Type B pancreatic cell (in vitro differentiated cells): ENCODE measurements around the gene SSRP1. TPM values are rescaled to one million over a fixed set of nuclear protein-coding genes. Genes with fewer than 3 reads are reported as not detected.
"Not testable (repeated sequence)": the region's sequence is repeated elsewhere in the genome, so short reads cannot be mapped to it uniquely, and the experiment has no call there.

ENCODE experiments used
- DNase-seq: peaks from one replicate; pipeline ENCODE4 v3.0.0; 2021; ENCODE audit warnings: mixed read lengths; ENCODE audit not compliant: unreplicated experiment; ENCODE audit errors: extremely low spot score
- H3K27ac Mint-ChIP-seq: 2 replicates; pipeline ENCODE4 v1.8.0; 2021; ENCODE audit warnings: mild to moderate bottlenecking, mixed read lengths
- H3K27me3 Mint-ChIP-seq: 2 replicates; pipeline ENCODE4 v1.8.0; 2021; ENCODE audit warnings: mixed read lengths
- H3K36me3 Mint-ChIP-seq: 2 replicates; pipeline ENCODE4 v1.8.0; 2021; ENCODE audit warnings: mixed read lengths
- H3K4me1 Mint-ChIP-seq: one replicate; pipeline ENCODE4 v1.8.0; 2021; ENCODE audit warnings: mixed read lengths; ENCODE audit not compliant: unreplicated experiment
- H3K4me3 Mint-ChIP-seq: 2 replicates; pipeline ENCODE4 v1.8.0; 2021; ENCODE audit warnings: mild to moderate bottlenecking, mixed read lengths
- H3K9me3 Mint-ChIP-seq: 2 replicates; pipeline ENCODE4 v1.8.0; 2021; ENCODE audit warnings: mixed read lengths
- total RNA-seq: library from RNA; stranded (reverse); gene quantifications from 2 replicates; pipeline ENCODE4 v1.2.1, GENCODE V29; 2021; ENCODE audit warnings: low replicate concordance
- TF ChIP-seq, protein P1 (sequence below): fragments of 200-600 bp; sonication (generic); conservative IDR thresholded peaks from 2 replicates; pipeline ENCODE4 v1.5.0; 2021; ENCODE audit warnings: antibody characterized with exemption, mild to moderate bottlenecking

SSRP1 gene
- total RNA-seq, 1 donor from 2014 or later, result 164 TPM

DNA sequence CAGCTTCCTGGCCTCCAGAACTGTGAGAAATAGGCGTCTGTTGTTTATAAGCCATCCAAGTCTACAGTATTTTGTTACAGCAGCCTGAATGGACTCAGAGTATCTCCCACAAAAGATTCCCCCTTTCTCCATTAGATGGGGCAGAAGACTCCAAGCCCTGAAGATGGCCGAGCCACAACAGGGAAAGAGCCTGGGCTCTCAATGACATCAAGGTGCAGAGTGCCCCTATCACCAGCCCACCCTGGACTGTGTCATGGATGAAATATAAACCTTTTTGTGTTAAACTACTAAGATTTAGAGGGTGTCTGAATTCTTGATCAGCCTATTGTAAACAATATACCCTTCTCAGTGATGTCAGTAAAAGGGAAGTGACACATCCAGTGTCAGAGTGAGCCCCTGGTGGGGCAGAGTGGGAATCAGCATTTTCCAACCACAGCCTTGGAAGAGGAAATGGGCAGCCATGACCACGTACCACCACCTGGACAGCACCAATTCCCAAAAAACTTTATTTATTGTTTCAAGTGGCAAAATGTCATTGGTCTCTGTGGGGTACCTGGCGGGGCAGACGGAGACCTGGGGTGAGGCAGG is 36.4 kb downstream of the SSRP1 start:
- TF ChIP-seq, protein P1, sequence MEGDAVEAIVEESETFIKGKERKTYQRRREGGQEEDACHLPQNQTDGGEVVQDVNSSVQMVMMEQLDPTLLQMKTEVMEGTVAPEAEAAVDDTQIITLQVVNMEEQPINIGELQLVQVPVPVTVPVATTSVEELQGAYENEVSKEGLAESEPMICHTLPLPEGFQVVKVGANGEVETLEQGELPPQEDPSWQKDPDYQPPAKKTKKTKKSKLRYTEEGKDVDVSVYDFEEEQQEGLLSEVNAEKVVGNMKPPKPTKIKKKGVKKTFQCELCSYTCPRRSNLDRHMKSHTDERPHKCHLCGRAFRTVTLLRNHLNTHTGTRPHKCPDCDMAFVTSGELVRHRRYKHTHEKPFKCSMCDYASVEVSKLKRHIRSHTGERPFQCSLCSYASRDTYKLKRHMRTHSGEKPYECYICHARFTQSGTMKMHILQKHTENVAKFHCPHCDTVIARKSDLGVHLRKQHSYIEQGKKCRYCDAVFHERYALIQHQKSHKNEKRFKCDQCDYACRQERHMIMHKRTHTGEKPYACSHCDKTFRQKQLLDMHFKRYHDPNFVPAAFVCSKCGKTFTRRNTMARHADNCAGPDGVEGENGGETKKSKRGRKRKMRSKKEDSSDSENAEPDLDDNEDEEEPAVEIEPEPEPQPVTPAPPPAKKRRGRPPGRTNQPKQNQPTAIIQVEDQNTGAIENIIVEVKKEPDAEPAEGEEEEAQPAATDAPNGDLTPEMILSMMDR, result no peak
- Mint-ChIP-seq H3K27ac (no peak overlapping the region), H3K36me3 (peaks cover 68% of the 10 kb centered on the region), H3K9me3 (peaks cover 5% of the 10 kb centered on the region), H3K4me1 (peaks cover 17% of the 10 kb centered on the region), H3K27me3 (no peaks in the 10 kb centered on the region), H3K4me3 (no peak overlapping the region)
- no peak for DNase-seq

DNA sequence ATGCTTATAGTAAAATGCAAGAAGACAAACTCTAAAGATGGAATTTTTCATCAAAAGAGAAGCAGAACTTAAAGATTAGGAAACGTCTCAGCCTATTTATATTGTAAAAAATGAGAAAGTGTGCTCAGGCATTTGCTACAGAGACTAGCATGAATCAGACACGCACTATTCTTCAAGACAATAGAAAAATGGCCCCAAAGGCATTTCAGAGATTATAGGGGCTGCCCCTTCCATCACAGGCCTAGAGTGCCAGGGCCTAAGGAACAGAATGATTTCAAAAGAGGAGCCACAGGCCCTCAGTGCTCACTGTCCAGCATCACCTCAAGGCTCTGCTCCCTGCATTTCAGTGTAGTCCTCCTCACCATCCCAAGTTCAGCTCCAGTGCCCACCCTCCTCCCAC is 38.5 kb downstream of the SSRP1 start:
- Mint-ChIP-seq H3K36me3 (peaks cover 55% of the 10 kb centered on the region), H3K27me3 (no peaks in the 10 kb centered on the region), H3K4me1 (peaks cover 11% of the 10 kb centered on the region), H3K4me3 (no peak overlapping the region), H3K9me3 (peaks cover 5% of the 10 kb centered on the region), H3K27ac (no peak overlapping the region)
- no peak for DNase-seq
- TF ChIP-seq, protein P1, result no peak

DNA sequence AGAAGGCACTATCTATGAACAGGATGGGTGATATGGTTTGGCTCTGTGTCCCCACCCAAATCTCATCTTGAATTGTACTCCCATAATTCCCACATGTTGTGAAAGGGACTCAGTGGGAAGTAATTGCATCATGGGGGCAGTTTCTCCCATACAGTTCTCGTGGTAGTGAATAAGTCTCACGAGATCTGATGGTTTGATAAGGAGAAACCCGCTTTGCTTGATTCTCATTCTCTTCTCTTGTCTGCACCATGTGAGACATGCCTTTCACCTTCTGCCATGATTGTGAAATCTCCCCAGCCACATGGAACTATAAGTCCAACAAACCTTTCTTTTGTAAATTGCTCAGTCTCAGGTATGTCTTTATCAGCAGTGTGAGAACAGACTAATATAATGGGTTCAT is 39.5 kb downstream of the SSRP1 start:
- not testable (repeated sequence) for H3K27ac Mint-ChIP-seq, H3K27me3 Mint-ChIP-seq, DNase-seq, H3K9me3 Mint-ChIP-seq, H3K4me3 Mint-ChIP-seq
- Mint-ChIP-seq H3K4me1 (peaks cover 11% of the 10 kb centered on the region), H3K36me3 (peaks cover 45% of the 10 kb centered on the region)

DNA sequence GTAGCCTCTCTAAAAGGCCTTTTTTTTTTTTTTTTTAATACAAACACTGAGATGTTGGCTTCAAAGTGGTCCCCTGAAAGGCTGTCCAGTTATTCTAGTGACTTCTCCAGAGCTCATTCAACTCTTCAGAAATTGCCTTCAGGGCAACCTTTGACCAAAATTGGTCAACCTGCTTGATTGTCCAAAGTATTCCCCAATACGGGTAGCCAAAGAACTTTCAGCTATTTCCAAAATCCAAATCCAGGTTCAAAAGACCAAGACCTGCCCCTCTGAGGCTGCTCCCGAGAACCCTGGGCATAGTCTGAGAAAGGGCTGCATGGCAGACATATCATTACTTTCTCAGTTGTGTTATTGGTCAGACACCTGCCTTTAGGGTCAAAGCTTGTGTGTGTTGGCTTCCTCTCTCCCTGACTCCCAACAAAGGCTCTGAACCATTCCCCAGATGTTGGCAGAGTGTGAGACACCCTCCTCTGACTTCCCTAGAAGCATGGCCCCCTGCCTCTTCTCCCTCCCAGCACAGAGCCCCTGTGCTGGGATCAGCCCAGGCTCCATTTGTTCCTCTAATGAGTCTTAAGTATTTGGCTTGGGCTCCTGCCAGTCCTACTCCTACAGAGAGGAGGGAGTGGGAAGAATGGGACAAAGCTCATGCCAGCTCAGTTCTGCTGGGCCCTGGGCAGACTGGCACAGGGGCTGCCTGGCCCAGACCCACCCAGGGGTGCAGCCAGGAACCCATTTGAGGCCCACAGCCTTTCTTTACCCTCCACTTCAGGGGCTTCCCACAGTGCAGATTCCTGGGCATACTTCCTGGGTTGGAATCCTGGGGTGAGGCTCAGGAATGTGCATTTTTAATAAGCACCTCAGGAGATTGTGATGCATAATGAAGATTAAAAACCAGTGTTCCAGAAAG is 41.2 kb downstream of the SSRP1 start:
- TF ChIP-seq, protein P1, result no peak
- Mint-ChIP-seq H3K27me3 (no peaks in the 10 kb centered on the region), H3K36me3 (peaks cover 30% of the 10 kb centered on the region), H3K4me3 (peak overlapping the region; percentile 73), H3K27ac (peak overlapping the region; percentile 62), H3K4me1 (peaks cover 18% of the 10 kb centered on the region), H3K9me3 (peaks cover 5% of the 10 kb centered on the region)
- no peak for DNase-seq

DNA sequence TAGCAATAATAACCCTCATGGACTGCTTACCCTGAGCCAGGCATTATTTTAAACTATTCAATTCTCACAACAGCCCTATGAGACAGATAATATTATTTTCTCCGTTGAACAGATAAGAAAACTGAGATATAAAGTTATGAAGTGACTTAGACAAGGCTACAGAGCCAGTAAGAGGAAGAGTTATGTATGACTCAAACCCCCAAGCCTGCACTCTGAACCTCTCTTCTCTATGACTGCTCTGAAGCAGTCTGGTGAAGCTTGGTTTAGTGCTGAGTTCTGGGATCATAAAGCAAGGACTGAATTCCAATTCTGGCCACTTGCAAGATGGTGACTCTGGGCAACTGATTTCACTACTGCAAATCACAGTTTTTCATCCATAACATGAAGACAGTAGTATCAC is 45.4 kb downstream of the SSRP1 start:
- Mint-ChIP-seq H3K36me3 (peaks cover 4% of the 10 kb centered on the region), H3K27ac (peak overlapping the region; percentile 70), H3K4me1 (peaks cover 31% of the 10 kb centered on the region), H3K27me3 (no peaks in the 10 kb centered on the region), H3K9me3 (no peaks in the 10 kb centered on the region), H3K4me3 (no peak overlapping the region)
- TF ChIP-seq, protein P1, result no peak
- no peak for DNase-seq
